ENCODE measurements around the gene ECI2. TPM values are rescaled to one million over a fixed set of nuclear protein-coding genes. Genes with fewer than 3 reads are reported as not detected.

Gene ECI2
- polyA plus RNA-seq, 5 donors: 67.3 to 88.6 (median 79.5) TPM

Other genes with a start within 250 kb of the ECI2 start
- 1 to 10 TPM in 4 of 5 donors, under 1 TPM in 1; 1.00 to 2.5 (median 2.1) TPM for gene FAM217A, start 56.4 kb downstream of the ECI2 start, polyA plus RNA-seq (ENCODE audit: insufficient read depth in 1 of 5, insufficient read length in 5 of 5, low replicate concordance in 1 of 5)

All from right lung (tissue), 5 donors.